IMR-90 (cell line): ENCODE measurements around the gene DCUN1D2. TPM values are rescaled to one million over a fixed set of nuclear protein-coding genes. Genes with fewer than 3 reads are reported as not detected.

ENCODE experiments used
- ATAC-seq: fragments of 200-7000 bp; cut with Tn5 transposase; 2 replicates; pipeline ENCODE4 v1.9.1; 2020; ENCODE audit warnings: low read depth, mild to moderate bottlenecking, moderate library complexity
- BruUV-seq: library from RNA; stranded (reverse); fragments of 400-500 nt; replicated peaks from 2 replicates; lab custom pipeline; 2021; lab: Mats Ljungman, UMichigan
- CTCF ChIA-PET: fragments of 300-600 bp; formaldehyde crosslinking; extraction: SDS; loops from one replicate; lab custom pipeline; 2021; ENCODE audit warnings: antibody characterized with exemption; lab: Yijun Ruan, JAX
- POLR2A ChIA-PET: fragments of 300-600 bp; sonication (Branson Sonifier 250); formaldehyde crosslinking; loops from one replicate; lab custom pipeline; 2022; ENCODE audit warnings: antibody characterized with exemption; ENCODE audit not compliant: unreplicated experiment; lab: Charles Lee
- DNase-seq: peaks from one replicate; pipeline ENCODE4 v3.0.0; 2013
- H2AFZ ChIP-seq: replicated peaks from 2 replicates; pipeline ENCODE3; 2013; ENCODE audit warnings: low read length, mild to moderate bottlenecking; ENCODE audit not compliant: poor library complexity
- H2AK5ac ChIP-seq: 2 replicates; pipeline ENCODE4 v1.6.1; 2013; ENCODE audit warnings: low read depth, low read length, inconsistent platforms
- H2AK9ac ChIP-seq: replicated peaks from 2 replicates; pipeline ENCODE3; 2013; ENCODE audit warnings: mild to moderate bottlenecking, low read depth, low read length, moderate library complexity; ENCODE audit not compliant: poor library complexity
- H2BK120ac ChIP-seq: 2 replicates; pipeline ENCODE4 v1.6.1; 2013; ENCODE audit warnings: low read depth, low read length, inconsistent platforms
- H2BK15ac ChIP-seq: 3 replicates; pipeline ENCODE4 v1.6.1; 2013; ENCODE audit warnings: low read depth, low read length, inconsistent platforms
- H2BK20ac ChIP-seq: 2 replicates; pipeline ENCODE4 v1.6.1; 2013; ENCODE audit warnings: low read depth, mild to moderate bottlenecking, inconsistent platforms, low read length, moderate library complexity
- H2BK5ac ChIP-seq: 2 replicates; pipeline ENCODE4 v1.6.1; 2013; ENCODE audit warnings: mild to moderate bottlenecking, low read depth, low read length, inconsistent platforms; ENCODE audit not compliant: poor library complexity, severe bottlenecking
- H3K14ac ChIP-seq: replicated peaks from 2 replicates; pipeline ENCODE4 v1.6.1; 2013; ENCODE audit warnings: low read depth, low read length, inconsistent platforms
- H3K18ac ChIP-seq: 2 replicates; pipeline ENCODE4 v1.6.1; 2013; ENCODE audit warnings: low read depth, low read length, control low read depth
- H3K23ac ChIP-seq: 2 replicates; pipeline ENCODE4 v1.6.1; 2013; ENCODE audit warnings: low read depth, low read length, inconsistent platforms
- H3K27ac ChIP-seq: 2 replicates; pipeline ENCODE4 v1.5.1; 2013; ENCODE audit warnings: mild to moderate bottlenecking, control low read depth, low read length; ENCODE audit not compliant: insufficient read depth
- H3K27me3 ChIP-seq: 2 replicates; pipeline ENCODE4 v1.6.1; 2013; ENCODE audit warnings: low read length; ENCODE audit not compliant: control insufficient read depth, insufficient read depth
- H3K36me3 ChIP-seq: 2 replicates; pipeline ENCODE4 v1.6.1; 2013; ENCODE audit warnings: low read length, mixed read lengths; ENCODE audit not compliant: control insufficient read depth, insufficient read depth
- H3K4ac ChIP-seq: 2 replicates; pipeline ENCODE4 v1.6.1; 2013; ENCODE audit warnings: low read depth, low read length, inconsistent platforms
- H3K4me1 ChIP-seq: 2 replicates; pipeline ENCODE4 v1.6.1; 2013; ENCODE audit warnings: low read length, mixed read lengths; ENCODE audit not compliant: control insufficient read depth, insufficient read depth
- H3K4me2 ChIP-seq: 2 replicates; pipeline ENCODE4 v1.6.1; 2013; ENCODE audit warnings: low read depth, mild to moderate bottlenecking, control low read depth, low read length, moderate library complexity
- H3K4me3 ChIP-seq: 2 replicates; pipeline ENCODE4 v1.5.1; 2013; ENCODE audit warnings: low read depth, mild to moderate bottlenecking, control low read depth, low read length, moderate library complexity; ENCODE audit not compliant: insufficient read depth
- H3K56ac ChIP-seq: 2 replicates; pipeline ENCODE4 v1.6.1; 2013; ENCODE audit warnings: low read length, inconsistent platforms; ENCODE audit not compliant: insufficient read depth; ENCODE audit errors: extremely low read depth
- H3K79me1 ChIP-seq, 2 experiments: 2 replicates each; pipeline ENCODE4 v1.6.1; 2013; ENCODE audit warnings: low read length in 2 of 2, inconsistent platforms in 1 of 2, low read depth in 1 of 2
- H3K9ac ChIP-seq: 2 replicates; pipeline ENCODE4 v1.6.1; 2013; ENCODE audit warnings: low read depth, low read length, control low read depth
- H3K9me1 ChIP-seq: 2 replicates; pipeline ENCODE4 v1.6.1; 2013; ENCODE audit warnings: low read length, inconsistent platforms; ENCODE audit not compliant: insufficient read depth
- H3K9me3 ChIP-seq: 2 replicates; pipeline ENCODE4 v1.6.1; 2013; ENCODE audit warnings: low read length; ENCODE audit not compliant: control insufficient read depth, insufficient read depth
- H4K20me1 ChIP-seq: 2 replicates; pipeline ENCODE4 v1.6.1; 2013; ENCODE audit warnings: low read length, inconsistent platforms; ENCODE audit not compliant: insufficient read depth
- H4K5ac ChIP-seq: 2 replicates; pipeline ENCODE4 v1.6.1; 2013; ENCODE audit warnings: mild to moderate bottlenecking, low read depth, low read length, control low read depth
- H4K8ac ChIP-seq, 2 experiments: 2 replicates each; pipeline ENCODE4 v1.6.1; 2013; ENCODE audit warnings: low read depth in 2 of 2, low read length in 2 of 2, control low read depth in 1 of 2, inconsistent platforms in 1 of 2
- H4K91ac ChIP-seq: 2 replicates; pipeline ENCODE4 v1.6.1; 2013; ENCODE audit warnings: low read depth, low read length, inconsistent platforms; ENCODE audit not compliant: insufficient read depth
- BHLHE40 ChIP-seq: fragments of 150-350 bp; IDR thresholded peaks from 2 replicates; pipeline ENCODE4 v1.6.1; 2016; ENCODE audit warnings: mild to moderate bottlenecking, low read depth, low read length
- ELK1 ChIP-seq: fragments of 150-350 bp; IDR thresholded peaks from 2 replicates; pipeline ENCODE4 v1.6.1; 2016; ENCODE audit warnings: low read depth, mild to moderate bottlenecking, low read length, moderate library complexity, borderline replicate concordance
- FOS ChIP-seq: fragments of 150-350 bp; IDR thresholded peaks from 2 replicates; pipeline ENCODE4 v1.6.1; 2016; ENCODE audit warnings: low read depth, low read length
- MAFK ChIP-seq: IDR thresholded peaks from 2 replicates; pipeline ENCODE4 v1.6.1; 2012; ENCODE audit warnings: low read depth, low read length, improper control_type of control experiment
- MAZ ChIP-seq: IDR thresholded peaks from 2 replicates; pipeline ENCODE4 v1.6.1; 2012; ENCODE audit warnings: low read depth, mild to moderate bottlenecking, low read length, improper control_type of control experiment, moderate library complexity, borderline replicate concordance
- MXI1 ChIP-seq: IDR thresholded peaks from 2 replicates; pipeline ENCODE4 v1.6.1; 2012; ENCODE audit warnings: low read depth, mild to moderate bottlenecking, low read length, moderate library complexity, borderline replicate concordance
- NFE2L2 ChIP-seq: fragments of 150-350 bp; IDR thresholded peaks from 2 replicates; pipeline ENCODE4 v1.6.1; 2016; ENCODE audit warnings: low read depth, mild to moderate bottlenecking, low read length
- POLR2A ChIP-seq: IDR thresholded peaks from 2 replicates; pipeline ENCODE4 v1.6.1; 2012; ENCODE audit warnings: mild to moderate bottlenecking, low read depth, low read length
- RAD21 ChIP-seq: IDR thresholded peaks from 2 replicates; pipeline ENCODE4 v1.6.1; 2012; ENCODE audit warnings: low read length, improper control_type of control experiment
- RCOR1 ChIP-seq: IDR thresholded peaks from 2 replicates; pipeline ENCODE4 v1.6.1; 2012; ENCODE audit warnings: mild to moderate bottlenecking, low read length, improper control_type of control experiment; ENCODE audit not compliant: insufficient replicate concordance
- RFX5 ChIP-seq: IDR thresholded peaks from 2 replicates; pipeline ENCODE4 v1.8.0; 2012; ENCODE audit warnings: low read depth, mild to moderate bottlenecking, low read length, moderate library complexity
- SMC3 ChIP-seq: fragments of 150-350 bp; IDR thresholded peaks from 2 replicates; pipeline ENCODE4 v1.6.1; 2016; ENCODE audit warnings: low read depth, mild to moderate bottlenecking, antibody characterized with exemption, low read length, moderate library complexity
- USF2 ChIP-seq: fragments of 150-350 bp; IDR thresholded peaks from 2 replicates; pipeline ENCODE4 v1.6.1; 2017; ENCODE audit warnings: mild to moderate bottlenecking, antibody characterized with exemption, low read length, low read depth
- WGBS, 2 experiments: methylation state at CpG; one replicate each; pipeline versions ENCODE4 v1.1.5 to v1.1.7; 2013; ENCODE audit warnings: missing lambda C conversion rate in 2 of 2; ENCODE audit not compliant: insufficient read length in 1 of 2; ENCODE audit errors: extremely low coverage in 2 of 2; 5-methylcytosine and 5-hydroxymethylcytosine counted together
- dilution Hi-C: fragments of 300-500 bp; cut with HindIII; formaldehyde crosslinking; loops from one replicate; pipeline ENCODE4 v1.14.3; 2018; ENCODE audit warnings: low sequenced_read_pairs; ENCODE audit not compliant: unreplicated experiment
- in situ Hi-C: fragments of 300-500 bp; cut with MboI; formaldehyde crosslinking; loops from 3 replicates; pipeline ENCODE4 v1.14.3; 2019; ENCODE audit warnings: low sequenced_read_pairs, inconsistent platforms, mixed read lengths
- intact Hi-C: fragments of 100-400 bp; cut with micrococcal nuclease; formaldehyde crosslinking; loops from 2 replicates; pipeline ENCODE4 v1.10.0; 2022
- polyA plus RNA-seq, 3 experiments: library from polyadenylated mRNA; depleted of rRNA; stranded (reverse); fragments of >200 nt; gene quantifications; 2 replicates each; pipeline ENCODE4 v1.2.3, GENCODE V29; 2012; ENCODE audit warnings: low replicate concordance in 1 of 3
- total RNA-seq: library from RNA; depleted of rRNA; stranded (reverse); fragments of >200 nt; gene quantifications from 2 replicates; pipeline ENCODE4 v1.2.3, GENCODE V29; 2012

Gene DCUN1D2
- total and polyA plus RNA-seq, 2 of the 4 experiments (the other 2 are of a cell fraction) = 8.1 to 11.5 TPM

GRCh38 chr13:113469582-113469981, 20.9 kb downstream of the DCUN1D2 start:
- H2BK15ac ChIP-seq = no peak overlapping the region
- H3K9me3 ChIP-seq = no peaks in the 10 kb centered on the region
- no peaks in the 10 kb centered on the region; the same call in none of the 2 replicates for H4K20me1 ChIP-seq
- H3K36me3 ChIP-seq = peaks cover 22% of the 10 kb centered on the region
- no peak overlapping the region for H2AK5ac ChIP-seq
- no peak overlapping the region for H4K8ac ChIP-seq
- H4K5ac ChIP-seq = no peak overlapping the region
- no peak overlapping the region for H3K14ac ChIP-seq
- no peaks in the 10 kb centered on the region for H3K27me3 ChIP-seq
- BruUV-seq = no TSS peak
- H3K4ac ChIP-seq = no peak overlapping the region
- H3K23ac ChIP-seq = no peak overlapping the region
- ChIA-PET CTCF (no interaction called here), POLR2A (no interaction called here)
- intact Hi-C loops (no loop called here), dilution Hi-C loops (no loop called here), in situ Hi-C loops (no loop called here)
- H2BK120ac ChIP-seq = no peak overlapping the region
- no peak overlapping the region for H3K4me2 ChIP-seq
- no peak for TF ChIP-seq RFX5
- TF ChIP-seq NFE2L2 = no peak
- TF ChIP-seq MXI1 = no peak
- TF ChIP-seq SMC3 = no peak
- no peak for TF ChIP-seq RAD21
- no peak for TF ChIP-seq MAZ
- no peak for TF ChIP-seq BHLHE40
- no peak for TF ChIP-seq POLR2A
- no peak for TF ChIP-seq RCOR1
- TF ChIP-seq ELK1 = no peak
- TF ChIP-seq FOS = no peak
- no peak for TF ChIP-seq MAFK
- TF ChIP-seq USF2 = no peak
- H3K9ac ChIP-seq = no peak overlapping the region
- H2BK20ac ChIP-seq = no peak overlapping the region
- peaks cover 20 to 53% of the 10 kb centered on the region in 2 experiments for H3K79me1 ChIP-seq
- no peak overlapping the region for H3K4me3 ChIP-seq
- H3K18ac ChIP-seq = no peak overlapping the region
- H3K4me1 ChIP-seq = peaks cover 2% of the 10 kb centered on the region; the same call in 1 of the 2 replicates
- no peak overlapping the region for H2AK9ac ChIP-seq
- H2BK5ac ChIP-seq = no peak overlapping the region
- no peak for DNase-seq
- 80% methylated on average over 1 of the region's 7 CpGs; no CpG with 5 or more reads in 1 of the 2 experiments for WGBS, 2 experiments
- no peak overlapping the region for H3K56ac ChIP-seq
- H2AFZ ChIP-seq = no peak overlapping the region
- no peak overlapping the region for H4K91ac ChIP-seq
- no peak overlapping the region for H3K27ac ChIP-seq
- peaks cover 5% of the 10 kb centered on the region; the same call in 1 of the 2 replicates for H3K9me1 ChIP-seq
- ATAC-seq = no peak
